ENCODE data around the gene PIP4K2C. TPM values are rescaled to one million over a fixed set of nuclear protein-coding genes. Genes with fewer than 3 reads are reported as not detected.
"Not testable (repeated sequence)": the region's sequence is repeated elsewhere in the genome, so short reads cannot be mapped to it uniquely, and the experiment has no call there.

Gene PIP4K2C
- total RNA-seq, 4 donors from 2014 or later = 38.4 to 308 (median 45.8) TPM

DNA sequence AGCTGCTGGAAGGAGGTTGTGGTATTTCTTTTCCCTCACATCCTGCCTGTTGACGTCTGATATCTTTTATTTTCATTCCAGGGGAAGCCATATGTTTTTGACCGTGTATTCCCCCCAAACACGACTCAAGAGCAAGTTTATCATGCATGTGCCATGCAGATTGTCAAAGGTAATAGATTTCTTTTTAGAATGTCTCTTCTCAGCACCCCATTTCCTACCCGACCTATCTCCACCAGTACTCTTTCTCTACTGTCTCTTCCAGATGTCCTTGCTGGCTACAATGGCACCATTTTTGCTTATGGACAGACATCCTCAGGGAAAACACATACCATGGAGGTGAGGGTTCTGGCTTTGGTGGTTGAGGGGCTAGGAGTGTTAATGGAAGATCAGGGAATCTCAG is 27.6 kb upstream of the PIP4K2C start:
- intact Hi-C loops (cut with DNase I; ENCODE audit: low total_unique reads) (no loop called here), in situ Hi-C loops (cut with MboI; ENCODE audit: low pct_ligation_motif_present in 1 of 4, low pct_unique_long_range_greater_than_20kb in 1 of 4, low sequenced_read_pairs in 3 of 4) (no loop called here)
- peaks cover 31% of the 10 kb centered on the region for H3K27me3 ChIP-seq
- WGBS, 2 donors (ENCODE audit: low coverage in 1 of 2) = 52 to 59% methylated on average over 3 to 4 of the region's 4 CpGs
- H3K9me3 ChIP-seq = no peaks in the 10 kb centered on the region
- no peak for TF ChIP-seq POLR2A (IDR thresholded peaks at IDR 0.05)
- TF ChIP-seq, protein P1, sequence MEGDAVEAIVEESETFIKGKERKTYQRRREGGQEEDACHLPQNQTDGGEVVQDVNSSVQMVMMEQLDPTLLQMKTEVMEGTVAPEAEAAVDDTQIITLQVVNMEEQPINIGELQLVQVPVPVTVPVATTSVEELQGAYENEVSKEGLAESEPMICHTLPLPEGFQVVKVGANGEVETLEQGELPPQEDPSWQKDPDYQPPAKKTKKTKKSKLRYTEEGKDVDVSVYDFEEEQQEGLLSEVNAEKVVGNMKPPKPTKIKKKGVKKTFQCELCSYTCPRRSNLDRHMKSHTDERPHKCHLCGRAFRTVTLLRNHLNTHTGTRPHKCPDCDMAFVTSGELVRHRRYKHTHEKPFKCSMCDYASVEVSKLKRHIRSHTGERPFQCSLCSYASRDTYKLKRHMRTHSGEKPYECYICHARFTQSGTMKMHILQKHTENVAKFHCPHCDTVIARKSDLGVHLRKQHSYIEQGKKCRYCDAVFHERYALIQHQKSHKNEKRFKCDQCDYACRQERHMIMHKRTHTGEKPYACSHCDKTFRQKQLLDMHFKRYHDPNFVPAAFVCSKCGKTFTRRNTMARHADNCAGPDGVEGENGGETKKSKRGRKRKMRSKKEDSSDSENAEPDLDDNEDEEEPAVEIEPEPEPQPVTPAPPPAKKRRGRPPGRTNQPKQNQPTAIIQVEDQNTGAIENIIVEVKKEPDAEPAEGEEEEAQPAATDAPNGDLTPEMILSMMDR (IDR thresholded peaks at IDR 0.05) = no peak
- TF ChIP-seq EP300 (IDR thresholded peaks at IDR 0.05; ENCODE audit: low read depth) = no peak
- no peak for TF ChIP-seq POLR2AphosphoS5 (IDR thresholded peaks at IDR 0.05)
- no peaks in the 10 kb centered on the region for H3K36me3 ChIP-seq
- no peak overlapping the region for H3K4me3 ChIP-seq
- no peak overlapping the region for H3K27ac ChIP-seq
- DNase-seq = no peak
- H3K4me1 ChIP-seq = no peaks in the 10 kb centered on the region

DNA sequence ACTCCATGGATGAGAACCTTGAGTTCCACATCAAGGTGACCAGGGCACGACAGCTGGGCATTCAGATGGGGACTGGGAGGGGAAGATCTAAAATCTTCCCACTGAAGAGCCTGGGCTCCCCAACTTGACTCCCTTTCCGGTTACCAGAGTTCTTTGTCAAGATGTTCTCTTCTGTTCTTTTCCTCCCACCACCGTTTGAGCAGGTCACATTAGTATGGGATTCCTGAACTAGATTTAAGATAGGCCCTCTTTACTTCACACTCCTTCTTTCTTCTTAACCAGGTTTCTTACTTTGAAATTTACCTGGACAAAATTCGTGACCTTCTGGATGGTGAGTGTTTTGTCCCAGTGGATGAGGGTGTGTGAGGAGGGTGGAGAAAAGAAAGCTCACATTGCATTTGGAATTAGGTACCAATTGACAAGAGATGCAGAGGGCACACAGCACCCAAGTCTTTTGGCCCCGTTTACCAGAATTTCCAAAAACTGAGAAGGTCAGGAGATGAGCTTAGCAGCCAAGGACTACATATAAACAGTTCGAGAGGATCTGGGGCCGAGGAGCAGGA is 26.7 kb upstream of the PIP4K2C start:
- Histone ChIP-seq H3K36me3 (no peaks in the 10 kb centered on the region), H3K4me1 (no peaks in the 10 kb centered on the region), H3K4me3 (no peak overlapping the region), H3K9me3 (no peaks in the 10 kb centered on the region), H3K27ac (no peak overlapping the region), H3K27me3 (peaks cover 31% of the 10 kb centered on the region)
- TF ChIP-seq POLR2A (IDR thresholded peaks at IDR 0.05) = no peak
- TF ChIP-seq EP300 (IDR thresholded peaks at IDR 0.05; ENCODE audit: low read depth) = no peak
- no peak for TF ChIP-seq POLR2AphosphoS5 (IDR thresholded peaks at IDR 0.05)
- TF ChIP-seq, protein P1 (IDR thresholded peaks at IDR 0.05) = no peak
- WGBS, 2 donors (ENCODE audit: low coverage in 1 of 2) = 78% methylated on average over 3 to 7 of the region's 7 CpGs
- DNase-seq = no peak
- intact Hi-C loops (cut with DNase I; ENCODE audit: low total_unique reads) (no loop called here), in situ Hi-C loops (cut with MboI; ENCODE audit: low pct_ligation_motif_present in 1 of 4, low pct_unique_long_range_greater_than_20kb in 1 of 4, low sequenced_read_pairs in 3 of 4) (no loop called here)

DNA sequence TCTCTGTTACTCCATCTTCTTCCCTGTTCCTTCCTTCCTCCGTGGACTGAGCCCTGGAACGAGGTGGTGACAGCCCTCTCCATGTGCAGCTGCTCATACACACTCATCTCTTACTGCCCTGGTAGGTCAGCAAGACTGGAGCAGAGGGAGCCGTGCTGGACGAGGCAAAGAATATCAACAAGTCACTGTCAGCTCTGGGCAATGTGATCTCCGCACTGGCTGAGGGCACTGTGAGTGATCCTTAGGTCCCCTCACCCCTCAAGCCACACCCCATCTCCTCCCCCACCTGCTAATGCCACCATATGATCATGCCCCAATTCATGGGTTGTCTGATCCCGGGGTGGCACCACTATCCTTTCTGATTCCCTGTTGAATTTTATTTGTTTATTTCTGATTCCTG is 22.2 kb upstream of the PIP4K2C start:
- no peak overlapping the region for H3K4me3 ChIP-seq
- TF ChIP-seq POLR2AphosphoS5 (IDR thresholded peaks at IDR 0.05) (no peak), POLR2A (IDR thresholded peaks at IDR 0.05) (no peak), EP300 (IDR thresholded peaks at IDR 0.05; ENCODE audit: low read depth) (no peak)
- TF ChIP-seq, protein P1 (IDR thresholded peaks at IDR 0.05) = no peak
- WGBS, 2 donors (ENCODE audit: low coverage in 1 of 2) = 66% methylated on average over 6 of the region's 6 CpGs; no CpG with 5 or more reads in 1 of the 2 donors
- no peaks in the 10 kb centered on the region for H3K4me1 ChIP-seq
- in situ Hi-C loops (cut with MboI; ENCODE audit: low pct_ligation_motif_present in 1 of 4, low pct_unique_long_range_greater_than_20kb in 1 of 4, low sequenced_read_pairs in 3 of 4) (no loop called here), intact Hi-C loops (cut with DNase I; ENCODE audit: low total_unique reads) (no loop called here)
- H3K9me3 ChIP-seq = no peaks in the 10 kb centered on the region
- no peak overlapping the region for H3K27ac ChIP-seq
- no peaks in the 10 kb centered on the region for H3K36me3 ChIP-seq
- no peak for DNase-seq
- peaks cover 6% of the 10 kb centered on the region for H3K27me3 ChIP-seq

DNA sequence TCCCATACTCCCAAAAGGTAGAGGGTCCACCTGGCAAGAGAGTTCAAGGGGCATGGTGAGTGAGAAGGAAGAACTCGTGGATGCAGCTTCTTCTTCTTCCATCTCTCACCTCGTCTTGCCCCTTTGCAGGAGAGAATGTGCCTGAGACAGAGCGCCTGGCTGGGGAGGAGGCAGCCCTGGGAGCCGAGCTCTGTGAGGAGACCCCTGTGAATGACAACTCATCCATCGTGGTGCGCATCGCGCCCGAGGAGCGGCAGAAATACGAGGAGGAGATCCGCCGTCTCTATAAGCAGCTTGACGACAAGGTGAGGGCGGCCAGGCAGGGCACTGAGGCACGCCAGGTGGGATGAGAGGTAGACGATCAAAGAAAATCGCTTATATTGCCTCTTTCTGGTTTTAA is 21.1 kb upstream of the PIP4K2C start:
- 88% methylated on average over 13 to 18 of the region's 18 CpGs for WGBS, 2 donors (ENCODE audit: low coverage in 1 of 2)
- DNase-seq = no peak
- H3K4me1 ChIP-seq = no peaks in the 10 kb centered on the region
- no peak overlapping the region for H3K4me3 ChIP-seq
- H3K27ac ChIP-seq = no peak overlapping the region
- no peaks in the 10 kb centered on the region for H3K9me3 ChIP-seq
- no peak for TF ChIP-seq EP300 (IDR thresholded peaks at IDR 0.05; ENCODE audit: low read depth)
- TF ChIP-seq POLR2AphosphoS5 (IDR thresholded peaks at IDR 0.05) = no peak
- no peak for TF ChIP-seq POLR2A (IDR thresholded peaks at IDR 0.05)
- TF ChIP-seq, protein P1 (IDR thresholded peaks at IDR 0.05) = no peak
- intact Hi-C loops (cut with DNase I; ENCODE audit: low total_unique reads) = no loop called here
- H3K36me3 ChIP-seq = no peaks in the 10 kb centered on the region
- in situ Hi-C loops (cut with MboI; ENCODE audit: low pct_ligation_motif_present in 1 of 4, low pct_unique_long_range_greater_than_20kb in 1 of 4, low sequenced_read_pairs in 3 of 4) = loop anchor here in 1 of 4 donors (10.0 kb wide), 1 partner anchor 55 kb away; no protein-coding TSS in a partner anchor
- no peaks in the 10 kb centered on the region for H3K27me3 ChIP-seq

DNA sequence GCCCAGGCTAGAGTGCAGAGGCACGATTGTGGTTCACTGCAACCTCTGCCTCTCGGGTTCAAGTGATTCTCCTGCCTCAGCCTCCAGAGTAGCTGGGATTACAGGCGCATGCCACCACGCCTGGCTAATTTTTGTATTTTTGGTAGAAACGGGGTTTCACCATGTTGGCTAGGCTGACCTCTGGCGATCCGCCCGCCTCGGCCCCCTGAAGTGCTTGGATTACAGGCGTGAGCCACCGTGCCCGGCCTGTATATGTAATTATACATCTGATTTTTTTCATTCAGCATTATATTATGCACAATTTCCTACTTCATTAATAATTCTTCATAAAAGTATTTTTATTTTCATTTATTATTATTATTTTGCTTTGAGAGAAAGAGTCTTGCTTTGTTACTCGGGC is 20.6 kb upstream of the PIP4K2C start:
- H3K36me3 ChIP-seq; intact Hi-C loops (cut with DNase I; ENCODE audit: low total_unique reads); H3K9me3 ChIP-seq; DNase-seq; H3K4me1 ChIP-seq; H3K4me3 ChIP-seq; H3K27ac ChIP-seq; H3K27me3 ChIP-seq: not testable (repeated sequence)
- 78 to 83% methylated on average over 4 to 13 of the region's 13 CpGs for WGBS, 2 donors (ENCODE audit: low coverage in 1 of 2)
- in situ Hi-C loops (cut with MboI; ENCODE audit: low pct_ligation_motif_present in 1 of 4, low pct_unique_long_range_greater_than_20kb in 1 of 4, low sequenced_read_pairs in 3 of 4) = loop anchor here in 1 of 4 donors (10.0 kb wide), 1 partner anchor 54 kb away; no protein-coding TSS in a partner anchor
